Activated naive CD4-positive, alpha-beta T cell (primary cell): ENCODE results near the gene ERC1.

Experiments used
- DNase-seq, 4 experiments: peaks; one replicate each; lab custom pipeline; 2025; lab: John Stamatoyannopoulos, UW

ERC1 gene

DNA sequence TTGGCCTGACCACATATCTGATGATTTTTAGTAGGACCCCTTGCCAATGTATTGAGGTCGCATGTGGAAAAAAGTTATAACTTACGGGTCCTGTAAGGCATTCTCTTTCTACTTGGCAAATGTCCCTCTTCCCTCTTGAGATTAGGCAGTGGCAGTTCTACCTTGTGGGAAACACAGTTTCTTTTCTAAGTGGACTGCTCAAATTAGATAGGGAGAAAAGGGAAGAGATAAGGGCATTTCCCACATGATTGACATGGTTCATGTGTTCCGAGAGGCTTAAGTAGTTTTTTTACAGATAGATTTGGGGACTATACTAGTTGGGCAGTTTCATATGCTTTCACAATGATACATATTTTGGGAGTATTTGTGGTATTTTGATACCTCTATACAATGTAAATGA, 448.7 kb downstream of the ERC1 start:
- DNase-seq: no peak

GRCh38 chr12:1443421-1444141, 452.6 kb downstream of the ERC1 start:
- DNase-seq: no peak

DNA sequence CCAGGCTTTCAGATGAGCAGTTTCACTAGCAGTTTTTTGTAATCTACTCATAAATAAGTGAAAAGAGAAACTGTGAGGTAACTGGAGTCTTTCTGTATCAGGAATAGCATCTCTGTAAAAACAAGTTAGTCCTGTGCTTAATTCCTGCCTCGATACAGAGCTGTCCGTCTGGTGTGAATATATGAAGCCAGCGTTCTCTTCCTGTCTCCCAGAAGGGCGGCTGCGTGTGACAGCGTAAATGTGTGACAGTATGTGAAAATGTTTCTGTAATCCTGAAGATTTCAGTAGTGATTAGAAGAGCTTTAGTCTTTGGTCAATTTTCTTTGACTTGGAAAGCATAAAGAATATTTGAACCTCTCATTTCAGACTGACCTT, 453.1 kb downstream of the ERC1 start:
- no peak for DNase-seq

- DNase-seq: no peak
These were observed 454.8 kb downstream of the ERC1 start for GRCh38 chr12:1445807-1446206.

- DNase-seq: no peak
These were observed 457.3 kb downstream of the ERC1 start for GRCh38 chr12:1448336-1448735.

- DNase-seq: no peak
These were observed 462.8 kb downstream of the ERC1 start for GRCh38 chr12:1453810-1454209.

DNA sequence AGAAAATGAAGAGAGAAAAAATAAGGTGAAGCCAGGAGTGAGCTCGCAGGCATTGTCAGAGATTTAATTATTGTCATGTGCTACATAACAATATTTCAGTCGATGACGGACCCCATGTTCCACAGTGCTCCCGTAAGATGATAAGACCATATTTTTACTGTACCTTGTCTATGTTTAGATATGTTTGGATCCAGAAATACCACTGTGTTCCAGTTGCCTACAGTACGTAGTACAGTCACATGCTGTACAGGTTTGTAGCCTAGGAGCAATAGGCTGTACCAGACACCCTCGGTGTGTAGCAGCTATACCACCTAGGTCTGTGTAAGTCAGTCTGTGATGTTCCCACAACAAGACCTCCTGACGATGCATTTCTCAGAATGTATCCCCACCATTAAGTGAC, 465.9 kb downstream of the ERC1 start:
- no peak for DNase-seq

DNA sequence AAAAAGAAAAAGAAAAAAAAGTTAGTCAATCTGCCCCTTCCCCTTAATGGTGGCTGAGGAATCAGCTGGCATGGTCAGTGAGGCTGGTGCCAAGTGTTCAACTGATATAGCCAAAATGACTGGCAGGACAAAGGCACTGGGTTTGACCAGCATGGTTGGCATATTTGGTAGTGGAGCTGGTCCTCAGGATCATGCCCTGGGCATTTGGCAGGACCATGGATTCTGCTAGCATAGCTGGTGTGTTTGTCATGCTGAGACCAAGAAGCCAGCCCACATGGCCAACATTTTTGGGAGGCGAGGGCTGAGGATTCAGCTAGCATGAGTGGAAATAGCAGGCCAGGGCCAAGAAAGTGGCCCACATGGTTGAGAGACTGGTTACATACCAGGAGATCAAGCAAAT, 466.9 kb downstream of the ERC1 start:
- no peak for DNase-seq

DNA sequence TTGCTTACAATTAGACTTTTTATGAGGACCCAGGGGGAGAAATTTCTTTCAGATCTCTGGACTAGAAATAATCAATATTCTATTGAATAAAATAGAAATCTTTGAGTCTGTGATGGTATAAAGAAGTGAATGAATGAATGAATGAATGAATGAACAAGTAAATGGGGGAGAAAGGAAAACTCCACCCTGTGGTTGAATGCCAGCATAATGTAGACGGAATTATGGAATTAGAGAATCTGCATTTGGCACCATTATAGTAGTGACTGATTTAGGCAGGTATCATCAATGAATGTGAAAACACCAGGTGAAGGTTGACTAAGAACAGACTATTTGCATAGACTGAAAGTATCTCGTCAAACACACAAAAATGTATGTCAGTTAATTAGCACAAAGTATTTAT, 468.3 kb downstream of the ERC1 start:
- DNase-seq: no peak

- no peak for DNase-seq
These were observed 472.3 kb downstream of the ERC1 start for GRCh38 chr12:1463073-1463905.

GRCh38 chr12:1464925-1465324, 473.9 kb downstream of the ERC1 start:
- no peak for DNase-seq

DNA sequence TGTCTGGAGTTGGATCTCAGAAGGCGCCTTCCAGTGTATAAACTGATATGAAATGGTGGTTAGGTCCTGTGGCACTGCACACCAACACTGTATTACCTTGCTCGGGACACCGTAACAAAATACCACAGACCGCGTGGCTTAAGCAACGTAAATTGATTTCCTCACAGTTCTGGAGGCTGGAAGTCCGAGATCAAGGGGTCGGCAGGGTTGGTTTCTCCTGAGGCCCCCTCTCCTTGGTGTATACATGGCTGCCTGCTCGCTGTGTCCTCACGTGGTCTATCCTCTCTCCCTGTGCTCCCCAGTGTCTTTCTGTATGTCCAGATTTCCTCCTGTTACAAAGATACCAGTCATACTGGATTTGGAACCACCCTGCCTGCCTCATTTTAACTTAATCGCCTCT, 475.0 kb downstream of the ERC1 start:
- DNase-seq: no peak

DNA sequence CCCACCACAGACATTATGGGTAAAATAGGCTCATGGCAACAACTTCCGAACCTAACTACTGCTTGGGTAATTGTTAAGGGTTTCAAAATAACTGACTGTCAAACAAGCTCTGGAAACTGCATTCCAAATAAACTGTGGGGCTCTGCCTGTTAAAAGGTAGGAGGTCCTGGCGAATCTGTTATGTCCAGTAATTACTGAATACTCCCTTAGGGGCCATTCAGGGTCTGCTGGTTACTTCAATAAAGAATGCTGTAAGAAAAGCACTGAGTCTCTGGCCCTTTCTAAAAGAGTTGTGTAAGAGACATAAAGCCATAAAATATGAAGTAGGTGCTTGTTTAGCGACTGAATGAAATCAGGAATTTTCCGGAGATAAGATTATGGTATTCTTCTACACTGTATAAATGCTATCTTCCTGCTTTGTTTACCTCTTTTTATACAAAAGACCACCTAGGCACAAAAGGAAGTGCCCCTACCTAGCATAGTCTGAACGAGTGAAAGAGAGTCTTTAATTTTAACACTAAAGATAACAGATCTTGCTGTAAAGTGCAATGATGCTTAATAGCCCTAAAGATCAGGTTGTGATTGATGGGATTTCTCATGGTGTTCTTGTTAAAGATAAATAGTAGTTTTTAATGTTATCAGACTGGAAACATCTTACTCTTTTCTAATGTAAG, 475.6 kb downstream of the ERC1 start:
- no peak for DNase-seq

- DNase-seq: no peak
These were observed 476.7 kb downstream of the ERC1 start for GRCh38 chr12:1467710-1468109.

DNA sequence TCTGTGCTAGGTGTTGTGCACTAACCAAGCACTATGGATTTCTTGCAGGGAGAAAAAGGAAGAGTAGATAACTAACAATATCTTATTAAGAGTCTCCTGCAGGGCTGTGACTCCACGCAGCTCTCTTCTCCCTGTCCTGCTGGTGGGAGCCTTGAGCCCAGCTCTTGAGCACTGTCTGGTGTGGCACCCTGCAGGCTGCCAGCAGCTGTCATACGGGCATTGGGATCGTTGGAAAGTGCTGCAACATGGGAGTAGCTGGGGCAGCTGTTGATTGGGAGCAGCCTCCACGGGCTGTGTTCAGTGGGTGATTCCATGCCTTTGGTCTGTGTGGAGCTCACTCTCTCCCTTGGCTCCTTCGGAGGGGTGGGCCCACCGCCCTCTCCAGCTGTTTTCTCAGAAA, 478.0 kb downstream of the ERC1 start:
- no peak for DNase-seq

DNA sequence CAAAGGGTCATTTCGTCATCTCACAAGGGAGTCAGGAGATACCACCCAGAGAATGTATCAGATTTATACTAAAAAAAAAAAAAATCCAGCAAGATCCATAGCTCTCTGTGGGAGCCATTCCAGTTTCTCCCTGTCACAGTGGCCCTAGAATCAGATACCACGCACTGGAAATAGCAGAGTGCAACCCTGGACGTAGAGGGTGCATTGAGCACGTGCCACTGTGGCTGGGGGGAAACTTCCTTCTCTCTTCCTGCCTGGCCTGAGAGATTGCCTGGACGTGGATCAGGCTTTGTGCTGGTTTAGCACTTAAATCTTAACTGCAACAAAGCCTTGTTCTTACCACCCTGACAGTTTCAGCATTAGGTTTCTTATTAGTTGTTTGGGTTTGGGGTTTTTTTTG, 479.0 kb downstream of the ERC1 start:
- no peak for DNase-seq

DNA sequence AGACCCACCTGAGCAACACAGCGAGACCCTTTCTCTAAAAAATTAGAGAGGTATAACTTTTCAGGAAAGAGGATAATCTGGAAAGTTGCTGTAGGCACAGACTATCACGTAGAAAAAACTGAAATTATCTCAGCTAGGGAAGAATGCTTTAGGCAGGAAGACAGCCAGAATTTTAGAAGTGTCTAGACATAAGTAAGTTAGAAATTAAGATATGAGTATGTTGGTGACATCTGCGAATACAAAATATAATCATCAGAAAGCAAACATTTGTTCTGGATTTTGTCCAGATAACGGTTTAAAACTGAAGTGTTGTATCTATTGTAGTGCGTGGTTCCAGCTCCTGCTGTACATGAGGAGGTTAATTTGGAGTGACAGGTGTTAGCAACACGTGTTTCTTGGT, 480.2 kb downstream of the ERC1 start:
- DNase-seq: no peak

DNA sequence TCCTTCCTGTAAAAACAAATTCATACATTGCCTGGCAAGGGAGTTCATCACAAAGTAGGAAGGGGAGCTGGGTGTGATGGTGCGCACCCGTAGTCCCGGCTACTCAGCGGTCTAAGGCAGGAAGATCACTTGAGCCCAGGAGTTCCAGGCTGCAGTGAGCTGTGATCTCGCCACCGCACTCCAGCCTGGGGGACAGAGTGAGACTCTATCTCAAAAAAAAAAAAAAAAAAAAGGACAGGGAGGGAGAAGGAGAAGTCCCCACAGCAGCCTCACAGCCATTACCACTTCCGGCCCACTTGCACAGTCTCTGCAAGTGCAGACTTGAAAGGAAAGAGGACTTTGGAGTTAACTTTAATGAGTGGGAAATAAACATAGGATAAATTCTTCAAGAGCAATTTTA, 482.4 kb downstream of the ERC1 start:
- DNase-seq: no peak

GRCh38 chr12:1474041-1474573, 483.1 kb downstream of the ERC1 start:
- no peak for DNase-seq

DNA sequence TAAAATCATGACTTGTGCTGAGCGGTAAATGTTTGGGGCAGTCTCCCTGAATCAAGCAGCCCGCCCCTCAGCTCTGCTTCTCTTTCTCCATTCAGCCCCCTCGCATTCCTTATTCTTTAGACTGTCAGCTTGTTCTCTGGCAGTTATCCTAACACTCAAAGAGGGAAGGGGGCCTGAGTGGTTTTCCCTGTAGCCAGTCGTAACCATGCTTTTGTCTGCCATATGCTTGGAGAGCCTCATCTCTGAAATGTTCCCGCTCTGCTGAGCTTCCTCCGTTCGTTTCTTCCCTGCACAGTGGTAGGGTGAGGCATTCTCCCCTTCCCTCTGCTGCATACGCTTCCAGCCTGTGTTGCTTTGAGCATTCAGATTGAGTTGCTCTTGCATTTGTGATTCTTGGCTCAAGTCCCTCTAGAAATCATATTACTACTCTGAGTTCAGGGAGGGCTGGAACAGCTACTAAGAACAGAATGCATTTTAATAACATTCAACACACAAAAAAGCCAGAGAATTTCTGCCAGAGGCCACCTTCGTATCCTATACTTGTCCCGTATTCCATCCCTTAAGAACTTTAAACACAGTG, 483.6 kb downstream of the ERC1 start:
- no peak for DNase-seq

GRCh38 chr12:1479645-1480044, 488.6 kb downstream of the ERC1 start:
- no peak for DNase-seq

DNA sequence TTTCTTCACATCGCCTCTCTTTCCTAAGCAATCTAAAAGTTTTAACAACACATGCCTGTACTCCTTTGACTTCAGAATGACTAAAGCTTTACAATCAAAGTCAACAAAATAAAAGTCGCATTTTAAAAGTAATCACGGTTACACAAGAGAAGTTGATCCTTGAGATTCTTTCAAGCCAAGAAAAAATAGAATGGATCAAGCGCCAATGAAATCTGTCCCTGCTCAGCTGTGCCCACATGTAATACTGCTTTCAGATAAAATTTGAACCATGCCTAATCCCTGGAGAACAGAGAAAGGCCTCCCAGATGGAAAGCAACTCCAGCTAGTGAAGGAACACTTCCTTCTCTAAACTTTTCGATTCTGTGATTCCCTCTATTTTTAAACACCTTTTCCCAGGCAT, 490.3 kb downstream of the ERC1 start:
- DNase-seq: no peak

- no peak for DNase-seq
These were observed 490.9 kb downstream of the ERC1 start for GRCh38 chr12:1481906-1482305.
